Measurements from ENCODE around the gene FAXDC2. TPM values are rescaled to one million over a fixed set of nuclear protein-coding genes. Genes with fewer than 3 reads are reported as not detected.

The FAXDC2 gene
- total RNA-seq, 1 experiment from 2014 or later, result 0.95 TPM

GRCh38 chr5:154884424-154884823 is 34.0 kb upstream of the FAXDC2 start:
- CTCF ChIA-PET, result no interaction called here

GRCh38 chr5:154881986-154882385 is 31.6 kb upstream of the FAXDC2 start:
- BruUV-seq (replicated peaks), result no TSS peak
- POLR2A ChIA-PET, result no interaction called here

More at GRCh38 chr5:154884424-154884823, 34.0 kb upstream of the FAXDC2 start:
- Mint-ChIP-seq H3K27me3 (ENCODE audit: insufficient read depth, unreplicated experiment) (no peaks in the 10 kb centered on the region), H3K27ac (ENCODE audit: unreplicated experiment) (no peak overlapping the region), H3K4me1 (ENCODE audit: low read depth, unreplicated experiment) (no peaks in the 10 kb centered on the region), H3K9me3 (ENCODE audit: unreplicated experiment) (peaks cover 33% of the 10 kb centered on the region), H3K4me3 (ENCODE audit: unreplicated experiment) (no peak overlapping the region), H3K36me3 (ENCODE audit: insufficient read depth, unreplicated experiment) (peaks cover 79% of the 10 kb centered on the region)
- Histone ChIP-seq H3K27me3 (replicated peaks; ENCODE audit: control insufficient read depth, insufficient read depth, low read length) (no peaks in the 10 kb centered on the region), H3K36me3 (ENCODE audit: control insufficient read depth, insufficient read depth, low read length) (peaks cover 6% of the 10 kb centered on the region; the same call in 1 of the 2 replicates), H3K4me1 (no peaks in the 10 kb centered on the region), H3K4me3 (ENCODE audit: low read depth, low read length) (no peak overlapping the region), H3K9me3 (peaks cover 18% of the 10 kb centered on the region)
- DNase-seq, result no peak
- intact Hi-C loops (cut with micrococcal nuclease; ENCODE audit: unreplicated experiment), result no loop called here
- TF ChIP-seq CTCF (IDR thresholded peaks at IDR 0.05; ENCODE audit: insufficient read depth in 1 of 2, low read depth in 1 of 2, low read length in 1 of 2, severe bottlenecking in 1 of 2, unreplicated experiment in 1 of 2), result no peak
- POLR2A ChIA-PET, result no interaction called here
- no TSS peak for BruUV-seq (replicated peaks)

GRCh38 chr5:154878642-154879335 is 28.4 kb upstream of the FAXDC2 start:
- Mint-ChIP-seq H3K4me1 (ENCODE audit: low read depth, unreplicated experiment) (no peaks in the 10 kb centered on the region), H3K27me3 (ENCODE audit: insufficient read depth, unreplicated experiment) (no peaks in the 10 kb centered on the region), H3K4me3 (ENCODE audit: unreplicated experiment) (no peak overlapping the region), H3K9me3 (ENCODE audit: unreplicated experiment) (peaks cover 19% of the 10 kb centered on the region), H3K36me3 (ENCODE audit: insufficient read depth, unreplicated experiment) (peaks cover 75% of the 10 kb centered on the region), H3K27ac (ENCODE audit: unreplicated experiment) (no peak overlapping the region)
- no TSS peak for BruUV-seq (replicated peaks)
- Histone ChIP-seq H3K9me3 (peaks cover 8% of the 10 kb centered on the region), H3K27me3 (replicated peaks; ENCODE audit: control insufficient read depth, insufficient read depth, low read length) (no peaks in the 10 kb centered on the region), H3K4me3 (ENCODE audit: low read depth, low read length) (no peak overlapping the region), H3K36me3 (ENCODE audit: control insufficient read depth, insufficient read depth, low read length) (no peaks in the 10 kb centered on the region), H3K4me1 (no peaks in the 10 kb centered on the region)
- ChIA-PET POLR2A (no interaction called here), CTCF (no interaction called here)
- no peak for DNase-seq
- intact Hi-C loops (cut with micrococcal nuclease; ENCODE audit: unreplicated experiment), result no loop called here
- no peak for TF ChIP-seq CTCF (IDR thresholded peaks at IDR 0.05; ENCODE audit: insufficient read depth in 1 of 2, low read depth in 1 of 2, low read length in 1 of 2, severe bottlenecking in 1 of 2, unreplicated experiment in 1 of 2)

More at GRCh38 chr5:154881986-154882385, 31.6 kb upstream of the FAXDC2 start:
- Histone ChIP-seq H3K9me3 (peaks cover 26% of the 10 kb centered on the region), H3K4me3 (ENCODE audit: low read depth, low read length) (no peak overlapping the region), H3K4me1 (no peaks in the 10 kb centered on the region), H3K27me3 (replicated peaks; ENCODE audit: control insufficient read depth, insufficient read depth, low read length) (no peaks in the 10 kb centered on the region), H3K36me3 (ENCODE audit: control insufficient read depth, insufficient read depth, low read length) (peaks cover 6% of the 10 kb centered on the region; the same call in 1 of the 2 replicates)
- Mint-ChIP-seq H3K9me3 (ENCODE audit: unreplicated experiment) (peaks cover 37% of the 10 kb centered on the region), H3K4me1 (ENCODE audit: low read depth, unreplicated experiment) (no peaks in the 10 kb centered on the region), H3K27ac (ENCODE audit: unreplicated experiment) (no peak overlapping the region), H3K36me3 (ENCODE audit: insufficient read depth, unreplicated experiment) (peaks cover 70% of the 10 kb centered on the region), H3K27me3 (ENCODE audit: insufficient read depth, unreplicated experiment) (no peaks in the 10 kb centered on the region), H3K4me3 (ENCODE audit: unreplicated experiment) (no peak overlapping the region)
- CTCF ChIA-PET, result no interaction called here
- intact Hi-C loops (cut with micrococcal nuclease; ENCODE audit: unreplicated experiment), result no loop called here
- TF ChIP-seq CTCF (IDR thresholded peaks at IDR 0.05; ENCODE audit: insufficient read depth in 1 of 2, low read depth in 1 of 2, low read length in 1 of 2, severe bottlenecking in 1 of 2, unreplicated experiment in 1 of 2), result no peak
- DNase-seq, result no peak
